SU-DHL-6 (cell line): ENCODE results near the gene PEX16.

Experiments used
- H2AFZ ChIP-seq: fragments of 200-600 bp; sonication (generic); 2 replicates; pipeline ENCODE4 v1.6.1; 2014; ENCODE audit warnings: low read depth, mild to moderate bottlenecking, moderate library complexity, mixed read lengths, antibody characterized with exemption, low read length; ENCODE audit not compliant: severe bottlenecking
- H3F3A ChIP-seq: fragments of 200-600 bp; shearing (Covaris generic); 2 replicates; pipeline ENCODE4 v1.6.0; 2016; ENCODE audit warnings: antibody characterized with exemption, mild to moderate bottlenecking; ENCODE audit not compliant: insufficient read depth
- H3K27ac ChIP-seq: fragments of 200-600 bp; sonication (generic); 2 replicates; pipeline ENCODE4 v1.5.1; 2016; ENCODE audit warnings: low read depth, mild to moderate bottlenecking, low read length, moderate library complexity, mixed read lengths
- H3K27me3 ChIP-seq: fragments of 200-600 bp; sonication (generic), shearing (Covaris generic); 2 replicates; pipeline ENCODE4 v1.6.0; 2014; ENCODE audit warnings: mild to moderate bottlenecking, low read length
- H3K36me3 ChIP-seq: fragments of 200-600 bp; sonication (generic); 2 replicates; pipeline ENCODE4 v1.6.1; 2014; ENCODE audit warnings: mild to moderate bottlenecking, low read length, mixed read lengths
- H3K4me2 ChIP-seq: fragments of 300-600, 200-600 bp; shearing (Covaris generic), sonication (generic); 2 replicates; pipeline ENCODE4 v1.6.0; 2014; ENCODE audit warnings: low read length, low read depth, mild to moderate bottlenecking; ENCODE audit not compliant: poor library complexity, severe bottlenecking
- H3K4me3 ChIP-seq: fragments of 200-600 bp; sonication (generic); 2 replicates; pipeline ENCODE4 v1.5.1; 2014; ENCODE audit warnings: antibody characterized with exemption, low read length, mild to moderate bottlenecking, mixed read lengths; ENCODE audit not compliant: insufficient read depth, poor library complexity, severe bottlenecking
- H3K79me2 ChIP-seq: fragments of 200-600 bp; sonication (generic); 2 replicates; pipeline ENCODE4 v1.6.1; 2014; ENCODE audit warnings: mild to moderate bottlenecking, low read length, moderate library complexity; ENCODE audit not compliant: insufficient read depth
- H3K9ac ChIP-seq: fragments of 200-600 bp; sonication (generic); 2 replicates; pipeline ENCODE4 v1.7.0; 2014; ENCODE audit warnings: mild to moderate bottlenecking, low read length
- H3K9me2 ChIP-seq: fragments of 200-600 bp; sonication (generic); replicated peaks from 2 replicates; pipeline ENCODE4 v1.6.1; 2014; ENCODE audit warnings: low read length; ENCODE audit not compliant: insufficient read depth
- H3K9me3 ChIP-seq: fragments of 200-600 bp; sonication (generic); 2 replicates; pipeline ENCODE4 v1.6.1; 2014; ENCODE audit warnings: low read length, mixed read lengths; ENCODE audit not compliant: insufficient read depth
- H4K20me1 ChIP-seq: fragments of 200-600 bp; sonication (generic); 2 replicates; pipeline ENCODE4 v1.6.1; 2014; ENCODE audit warnings: low read depth, mild to moderate bottlenecking, antibody characterized with exemption, low read length, moderate library complexity, mixed read lengths
- EZH2phosphoT487 ChIP-seq: fragments of 200-600 bp; sonication (generic), shearing (Covaris generic); conservative IDR thresholded peaks from 2 replicates; pipeline ENCODE4 v1.6.1; 2018; ENCODE audit warnings: mild to moderate bottlenecking, antibody characterized with exemption, low read length, moderate library complexity, mixed read lengths
- TF ChIP-seq, protein P1 (sequence below): fragments of 200-600 bp; sonication (generic); IDR thresholded peaks from one replicate; pipeline ENCODE4 v1.5.1; 2017; ENCODE audit warnings: antibody characterized with exemption, mild to moderate bottlenecking, low read length, moderate library complexity; ENCODE audit not compliant: insufficient read depth, poor library complexity, severe bottlenecking

The PEX16 gene

DNA sequence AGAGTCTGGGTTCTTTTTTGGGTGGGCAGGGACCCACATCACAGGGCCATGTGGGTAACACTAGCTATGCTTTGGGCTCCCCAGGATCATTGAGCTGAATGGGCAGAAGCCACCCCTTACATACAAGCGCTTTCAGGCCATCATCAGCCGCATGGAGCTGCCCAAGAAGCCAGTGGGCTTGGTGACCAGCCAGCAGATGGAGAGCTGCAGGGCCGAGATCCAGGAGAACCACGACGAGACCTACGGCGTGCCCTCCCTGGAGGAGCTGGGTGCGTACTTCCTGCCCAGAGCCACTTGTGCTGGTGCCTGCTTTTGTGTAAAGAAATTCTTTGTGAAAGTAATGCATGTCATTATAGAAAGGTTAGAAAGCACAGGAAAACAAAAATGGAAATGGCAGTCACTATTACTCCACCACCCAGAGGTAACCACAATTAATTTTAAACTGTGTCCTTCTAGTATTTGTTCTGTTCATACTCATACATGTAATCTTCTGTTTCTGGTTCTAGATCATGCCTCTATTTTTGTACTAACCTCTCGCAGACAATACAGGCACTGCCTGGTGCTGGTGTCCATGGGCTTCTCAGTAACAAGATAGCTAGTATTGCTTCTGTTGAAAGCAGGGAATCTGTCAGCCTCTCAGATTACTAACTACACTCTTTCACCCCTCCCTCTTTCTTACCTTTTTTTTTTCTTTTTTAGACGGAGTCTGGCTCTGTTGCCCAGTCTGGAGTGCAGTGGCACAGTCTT, 56.7 kb downstream of the PEX16 start:
- Histone ChIP-seq H3K27ac (no peak overlapping the region), H3K4me2 (no peak overlapping the region), H4K20me1 (no peaks in the 10 kb centered on the region), H3K79me2 (no peaks in the 10 kb centered on the region), H3F3A (no peaks in the 10 kb centered on the region), H2AFZ (no peak overlapping the region), H3K9ac (no peak overlapping the region), H3K9me2 (no peaks in the 10 kb centered on the region), H3K9me3 (no peaks in the 10 kb centered on the region), H3K4me3 (no peak overlapping the region), H3K36me3 (no peaks in the 10 kb centered on the region), H3K27me3 (no peaks in the 10 kb centered on the region)
- TF ChIP-seq, protein P1, sequence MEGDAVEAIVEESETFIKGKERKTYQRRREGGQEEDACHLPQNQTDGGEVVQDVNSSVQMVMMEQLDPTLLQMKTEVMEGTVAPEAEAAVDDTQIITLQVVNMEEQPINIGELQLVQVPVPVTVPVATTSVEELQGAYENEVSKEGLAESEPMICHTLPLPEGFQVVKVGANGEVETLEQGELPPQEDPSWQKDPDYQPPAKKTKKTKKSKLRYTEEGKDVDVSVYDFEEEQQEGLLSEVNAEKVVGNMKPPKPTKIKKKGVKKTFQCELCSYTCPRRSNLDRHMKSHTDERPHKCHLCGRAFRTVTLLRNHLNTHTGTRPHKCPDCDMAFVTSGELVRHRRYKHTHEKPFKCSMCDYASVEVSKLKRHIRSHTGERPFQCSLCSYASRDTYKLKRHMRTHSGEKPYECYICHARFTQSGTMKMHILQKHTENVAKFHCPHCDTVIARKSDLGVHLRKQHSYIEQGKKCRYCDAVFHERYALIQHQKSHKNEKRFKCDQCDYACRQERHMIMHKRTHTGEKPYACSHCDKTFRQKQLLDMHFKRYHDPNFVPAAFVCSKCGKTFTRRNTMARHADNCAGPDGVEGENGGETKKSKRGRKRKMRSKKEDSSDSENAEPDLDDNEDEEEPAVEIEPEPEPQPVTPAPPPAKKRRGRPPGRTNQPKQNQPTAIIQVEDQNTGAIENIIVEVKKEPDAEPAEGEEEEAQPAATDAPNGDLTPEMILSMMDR = no peak
- no peak for TF ChIP-seq EZH2phosphoT487

DNA sequence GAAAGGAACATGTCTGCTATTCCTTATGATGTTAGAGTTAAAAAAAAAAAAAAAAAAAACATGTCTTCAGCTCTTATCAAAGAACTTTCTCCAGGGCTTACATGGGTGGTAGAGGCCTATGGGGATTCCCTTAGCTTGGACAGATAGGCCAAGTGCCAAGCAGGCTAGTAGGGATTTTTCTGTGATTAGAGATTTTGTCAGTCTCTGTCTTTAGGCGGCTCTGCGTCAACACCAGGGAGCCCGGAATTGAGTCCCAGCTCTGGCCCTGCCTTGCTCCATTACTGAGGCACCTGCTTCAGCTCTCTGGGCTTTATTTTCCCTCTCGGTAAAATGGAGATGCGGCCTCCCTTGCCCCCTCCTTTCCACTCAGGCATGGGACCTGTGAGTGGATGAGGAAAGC, 57.3 kb downstream of the PEX16 start:
- Histone ChIP-seq H3K9ac (no peak overlapping the region), H3K4me3 (no peak overlapping the region), H3K27ac (no peak overlapping the region), H2AFZ (no peak overlapping the region), H3K27me3 (no peaks in the 10 kb centered on the region), H3K79me2 (no peaks in the 10 kb centered on the region), H3K36me3 (no peaks in the 10 kb centered on the region), H3F3A (no peaks in the 10 kb centered on the region), H3K9me2 (no peaks in the 10 kb centered on the region), H3K9me3 (no peaks in the 10 kb centered on the region), H4K20me1 (no peaks in the 10 kb centered on the region), H3K4me2 (no peak overlapping the region)
- no peak for TF ChIP-seq EZH2phosphoT487
- TF ChIP-seq, protein P1 = no peak
